ENCODE data around the gene SERTM1.

Gene SERTM1

GRCh38 chr13:36683701-36684100 is 9.9 kb downstream of the SERTM1 start:
- TF ChIP-seq EGR1 (IDR thresholded peaks at IDR 0.05) (no peak), MAX (IDR thresholded peaks at IDR 0.05) (no peak), TCF12 (IDR thresholded peaks at IDR 0.05; ENCODE audit: low read depth) (no peak), EP300 (IDR thresholded peaks at IDR 0.05; ENCODE audit: borderline replicate concordance) (no peak), TEAD4 (IDR thresholded peaks at IDR 0.05) (no peak), NFIC (IDR thresholded peaks at IDR 0.05) (no peak), TAF1 (IDR thresholded peaks at IDR 0.05; ENCODE audit: low read depth) (no peak), CEBPB (IDR thresholded peaks at IDR 0.05) (no peak), FOXM1 (IDR thresholded peaks at IDR 0.05; ENCODE audit: borderline replicate concordance, low read depth) (no peak), RAD21 (IDR thresholded peaks at IDR 0.05; ENCODE audit: low read depth) (no peak), YY1 (IDR thresholded peaks at IDR 0.05; ENCODE audit: low read depth) (no peak)
- TF ChIP-seq, protein P1, sequence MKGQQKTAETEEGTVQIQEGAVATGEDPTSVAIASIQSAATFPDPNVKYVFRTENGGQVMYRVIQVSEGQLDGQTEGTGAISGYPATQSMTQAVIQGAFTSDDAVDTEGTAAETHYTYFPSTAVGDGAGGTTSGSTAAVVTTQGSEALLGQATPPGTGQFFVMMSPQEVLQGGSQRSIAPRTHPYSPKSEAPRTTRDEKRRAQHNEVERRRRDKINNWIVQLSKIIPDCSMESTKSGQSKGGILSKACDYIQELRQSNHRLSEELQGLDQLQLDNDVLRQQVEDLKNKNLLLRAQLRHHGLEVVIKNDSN (IDR thresholded peaks at IDR 0.05) = no peak

GRCh38 chr13:36685927-36686326 is 12.1 kb downstream of the SERTM1 start:
- TF ChIP-seq EGR1 (IDR thresholded peaks at IDR 0.05) = no peak
- no peak for TF ChIP-seq NFIC (IDR thresholded peaks at IDR 0.05)
- no peak for TF ChIP-seq RAD21 (IDR thresholded peaks at IDR 0.05; ENCODE audit: low read depth)
- TF ChIP-seq FOXM1 (IDR thresholded peaks at IDR 0.05; ENCODE audit: borderline replicate concordance, low read depth) = no peak

- TF ChIP-seq MAX (IDR thresholded peaks at IDR 0.05) (no peak), CEBPB (IDR thresholded peaks at IDR 0.05) (no peak), CREB1 (IDR thresholded peaks at IDR 0.05; ENCODE audit: low read depth) (no peak), NFIC (IDR thresholded peaks at IDR 0.05) (no peak), TEAD4 (IDR thresholded peaks at IDR 0.05) (no peak), TAF1 (IDR thresholded peaks at IDR 0.05; ENCODE audit: low read depth) (no peak), REST (IDR thresholded peaks at IDR 0.05; ENCODE audit: low read depth) (no peak), TCF12 (IDR thresholded peaks at IDR 0.05; ENCODE audit: low read depth) (no peak), ZBTB7A (IDR thresholded peaks at IDR 0.05; ENCODE audit: low read depth) (no peak), YY1 (IDR thresholded peaks at IDR 0.05; ENCODE audit: low read depth) (no peak), FOXM1 (IDR thresholded peaks at IDR 0.05; ENCODE audit: borderline replicate concordance, low read depth) (no peak), EGR1 (IDR thresholded peaks at IDR 0.05) (no peak), EP300 (IDR thresholded peaks at IDR 0.05; ENCODE audit: borderline replicate concordance) (no peak)
- TF ChIP-seq, protein P1 (IDR thresholded peaks at IDR 0.05) = no peak
Measured at GRCh38 chr13:36696410-36697010, 22.7 kb downstream of the SERTM1 start.

GRCh38 chr13:36700170-36700569 is 26.4 kb downstream of the SERTM1 start:
- TF ChIP-seq, protein P1 (IDR thresholded peaks at IDR 0.05) = no peak

GRCh38 chr13:36706755-36707154 is 32.9 kb downstream of the SERTM1 start:
- TF ChIP-seq EGR1 (IDR thresholded peaks at IDR 0.05) (no peak), TEAD4 (IDR thresholded peaks at IDR 0.05) (0 out of 2 replicates have a peak, but pooled peaks have one; percentile 13)

- peak; percentile 35; the same call in 1 of the 2 replicates for TF ChIP-seq EP300 (IDR thresholded peaks at IDR 0.05; ENCODE audit: borderline replicate concordance)
- TF ChIP-seq NFIC (IDR thresholded peaks at IDR 0.05) = peak; percentile 10; the same call in 1 of the 2 replicates
- TF ChIP-seq YY1 (IDR thresholded peaks at IDR 0.05; ENCODE audit: low read depth) = no peak
- TF ChIP-seq TCF12 (IDR thresholded peaks at IDR 0.05; ENCODE audit: low read depth) = peak; percentile 46; the same call in 1 of the 2 replicates
Measured at GRCh38 chr13:36709136-36709890, 35.5 kb downstream of the SERTM1 start.

GRCh38 chr13:36710396-36710795 is 36.6 kb downstream of the SERTM1 start:
- TF ChIP-seq CEBPB (IDR thresholded peaks at IDR 0.05) (peak; percentile 32; the same call in 1 of the 2 replicates), TEAD4 (IDR thresholded peaks at IDR 0.05) (no peak)

GRCh38 chr13:36712290-36712689 is 38.5 kb downstream of the SERTM1 start:
- TF ChIP-seq CREB1 (IDR thresholded peaks at IDR 0.05; ENCODE audit: low read depth) (no peak), YY1 (IDR thresholded peaks at IDR 0.05; ENCODE audit: low read depth) (no peak), MAX (IDR thresholded peaks at IDR 0.05) (no peak), CEBPB (IDR thresholded peaks at IDR 0.05) (no peak), ZBTB7A (IDR thresholded peaks at IDR 0.05; ENCODE audit: low read depth) (no peak), EGR1 (IDR thresholded peaks at IDR 0.05) (no peak), TAF1 (IDR thresholded peaks at IDR 0.05; ENCODE audit: low read depth) (no peak), REST (IDR thresholded peaks at IDR 0.05; ENCODE audit: low read depth) (no peak), NFIC (IDR thresholded peaks at IDR 0.05) (no peak), TEAD4 (IDR thresholded peaks at IDR 0.05) (no peak), TCF12 (IDR thresholded peaks at IDR 0.05; ENCODE audit: low read depth) (no peak), EP300 (IDR thresholded peaks at IDR 0.05; ENCODE audit: borderline replicate concordance) (no peak)
- TF ChIP-seq, protein P1 (IDR thresholded peaks at IDR 0.05) = no peak
